ENCODE measurements around the gene SRXN1. TPM values are rescaled to one million over a fixed set of nuclear protein-coding genes. Genes with fewer than 3 reads are reported as not detected.

SRXN1 gene
- total RNA-seq, 4 donors from 2014 or later = 87.9 to 170 (median 128) TPM

DNA sequence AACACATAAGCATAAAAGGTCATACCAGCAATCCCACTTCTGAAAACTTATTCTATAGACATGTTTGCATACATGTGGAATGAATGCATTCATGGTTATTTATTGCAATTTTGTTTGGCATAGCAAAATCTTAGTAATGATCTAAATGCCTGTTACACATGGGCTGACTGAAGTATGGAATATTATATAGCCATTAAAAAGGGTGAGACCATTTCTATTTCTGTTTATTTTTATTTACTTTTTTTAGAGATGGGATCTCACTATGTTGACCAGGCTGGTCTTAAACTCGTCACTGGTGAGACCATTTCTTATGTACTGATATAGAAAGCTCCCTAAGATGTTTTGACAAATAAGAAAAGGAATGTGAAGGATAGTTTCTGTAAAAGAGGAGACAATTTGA, 36.9 kb upstream of the SRXN1 start:
- intact Hi-C loops (cut with DNase I; ENCODE audit: low total_unique reads) (no loop called here), in situ Hi-C loops (cut with MboI; ENCODE audit: low sequenced_read_pairs in 4 of 4) (no loop called here)
- H3K27ac ChIP-seq = no peak overlapping the region
- TF ChIP-seq POLR2A (IDR thresholded peaks at IDR 0.05) = no peak
- TF ChIP-seq, protein P1, sequence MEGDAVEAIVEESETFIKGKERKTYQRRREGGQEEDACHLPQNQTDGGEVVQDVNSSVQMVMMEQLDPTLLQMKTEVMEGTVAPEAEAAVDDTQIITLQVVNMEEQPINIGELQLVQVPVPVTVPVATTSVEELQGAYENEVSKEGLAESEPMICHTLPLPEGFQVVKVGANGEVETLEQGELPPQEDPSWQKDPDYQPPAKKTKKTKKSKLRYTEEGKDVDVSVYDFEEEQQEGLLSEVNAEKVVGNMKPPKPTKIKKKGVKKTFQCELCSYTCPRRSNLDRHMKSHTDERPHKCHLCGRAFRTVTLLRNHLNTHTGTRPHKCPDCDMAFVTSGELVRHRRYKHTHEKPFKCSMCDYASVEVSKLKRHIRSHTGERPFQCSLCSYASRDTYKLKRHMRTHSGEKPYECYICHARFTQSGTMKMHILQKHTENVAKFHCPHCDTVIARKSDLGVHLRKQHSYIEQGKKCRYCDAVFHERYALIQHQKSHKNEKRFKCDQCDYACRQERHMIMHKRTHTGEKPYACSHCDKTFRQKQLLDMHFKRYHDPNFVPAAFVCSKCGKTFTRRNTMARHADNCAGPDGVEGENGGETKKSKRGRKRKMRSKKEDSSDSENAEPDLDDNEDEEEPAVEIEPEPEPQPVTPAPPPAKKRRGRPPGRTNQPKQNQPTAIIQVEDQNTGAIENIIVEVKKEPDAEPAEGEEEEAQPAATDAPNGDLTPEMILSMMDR (IDR thresholded peaks at IDR 0.05 in 4 of 5, conservative IDR thresholded peaks at IDR 0.05 in 1 of 5) = no peak
- no peak for DNase-seq
- H3K4me3 ChIP-seq = no peak overlapping the region
- H3K9me3 ChIP-seq = no peaks in the 10 kb centered on the region
- H3K36me3 ChIP-seq = no peaks in the 10 kb centered on the region
- no peak for ATAC-seq
- H3K27me3 ChIP-seq = no peaks in the 10 kb centered on the region
- no peaks in the 10 kb centered on the region for H3K4me1 ChIP-seq

DNA sequence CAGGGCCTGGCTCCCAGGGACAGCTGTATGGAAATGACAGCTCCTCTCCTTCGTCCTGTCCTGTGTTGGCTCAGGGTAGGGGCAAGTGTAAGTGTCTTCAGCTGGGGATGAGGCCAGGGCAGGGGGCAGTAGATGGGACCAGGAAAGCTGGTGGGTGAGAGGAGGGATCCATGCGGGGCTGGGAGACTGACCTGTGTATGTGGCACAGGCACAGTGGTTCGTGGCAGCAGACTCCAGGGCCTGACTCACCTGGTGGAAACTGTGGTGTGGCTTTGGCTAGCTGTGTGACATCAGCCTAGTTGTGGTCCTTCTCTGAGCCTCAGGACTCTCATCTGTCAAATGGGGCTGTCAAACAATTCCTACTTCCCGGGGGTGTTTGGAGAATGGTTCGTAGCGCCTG, 36.3 kb upstream of the SRXN1 start:
- Histone ChIP-seq H3K4me1 (no peaks in the 10 kb centered on the region), H3K9me3 (no peaks in the 10 kb centered on the region), H3K27ac (no peak overlapping the region), H3K4me3 (no peak overlapping the region), H3K27me3 (no peaks in the 10 kb centered on the region), H3K36me3 (no peaks in the 10 kb centered on the region)
- DNase-seq = no peak
- TF ChIP-seq POLR2A (IDR thresholded peaks at IDR 0.05) = no peak
- TF ChIP-seq, protein P1 (IDR thresholded peaks at IDR 0.05 in 4 of 5, conservative IDR thresholded peaks at IDR 0.05 in 1 of 5) = no peak
- intact Hi-C loops (cut with DNase I; ENCODE audit: low total_unique reads) = no loop called here
- in situ Hi-C loops (cut with MboI; ENCODE audit: low sequenced_read_pairs in 4 of 4) = no loop called here
- no peak for ATAC-seq

DNA sequence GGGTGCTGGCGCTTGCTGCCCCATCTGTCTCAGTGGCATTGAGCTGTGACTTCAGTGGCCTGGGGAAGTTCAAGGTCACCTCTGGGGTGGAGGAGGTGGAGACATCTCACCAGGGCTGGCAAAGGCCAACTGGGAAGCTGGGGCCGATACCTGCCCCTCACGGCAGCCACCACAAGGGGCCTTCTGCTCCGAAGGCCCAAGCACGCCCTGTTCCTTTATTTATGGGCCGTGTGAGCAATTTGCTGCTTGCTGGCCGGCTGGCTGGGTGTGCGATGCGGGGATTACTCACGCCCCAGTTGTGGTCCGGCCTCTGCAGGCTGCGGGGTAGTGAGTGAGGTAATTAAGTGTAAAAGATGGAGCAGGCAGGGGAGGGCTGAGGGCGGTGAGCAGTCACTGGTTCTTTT, 35.8 kb upstream of the SRXN1 start:
- Histone ChIP-seq H3K4me3 (no peak overlapping the region), H3K4me1 (no peaks in the 10 kb centered on the region), H3K27ac (no peak overlapping the region), H3K27me3 (no peaks in the 10 kb centered on the region), H3K36me3 (no peaks in the 10 kb centered on the region), H3K9me3 (no peaks in the 10 kb centered on the region)
- intact Hi-C loops (cut with DNase I; ENCODE audit: low total_unique reads) = no loop called here
- DNase-seq = no peak
- TF ChIP-seq POLR2A (IDR thresholded peaks at IDR 0.05) = no peak
- TF ChIP-seq, protein P1 (IDR thresholded peaks at IDR 0.05 in 4 of 5, conservative IDR thresholded peaks at IDR 0.05 in 1 of 5) = no peak
- no peak for ATAC-seq
- in situ Hi-C loops (cut with MboI; ENCODE audit: low sequenced_read_pairs in 4 of 4) = no loop called here

DNA sequence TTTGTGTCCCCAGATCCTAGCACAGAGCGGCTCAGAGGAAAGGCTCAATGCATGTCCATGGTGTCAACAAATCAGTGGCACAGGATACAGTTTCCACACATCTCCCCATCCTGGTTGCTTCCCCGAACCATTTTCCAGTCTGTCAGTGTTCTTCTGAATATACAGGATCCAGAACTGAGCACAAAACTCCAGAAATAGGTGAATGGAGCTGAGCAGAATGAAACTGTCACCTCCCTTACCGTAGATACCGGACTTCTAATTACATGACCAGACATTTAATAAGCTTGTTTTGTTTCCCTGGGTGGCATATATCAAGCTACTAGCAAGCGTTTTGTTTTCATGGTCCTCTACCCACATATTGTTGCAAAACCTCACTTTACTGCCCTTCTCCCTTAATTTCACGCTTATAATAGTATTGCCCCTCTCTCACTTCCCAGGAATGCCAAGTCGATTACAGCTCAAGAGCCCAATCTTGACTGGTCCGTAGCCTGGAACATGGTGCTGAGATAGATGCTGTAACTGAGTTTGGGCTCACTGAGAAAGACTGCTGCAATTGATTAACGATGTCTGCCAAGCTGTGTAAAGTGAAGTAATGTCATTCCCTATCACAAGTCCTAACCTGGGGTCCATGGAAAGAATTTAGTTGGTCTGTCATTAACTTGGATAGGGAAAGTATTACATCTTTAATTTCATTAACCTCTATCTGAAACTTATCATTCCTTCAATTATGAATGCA, 34.6 kb upstream of the SRXN1 start:
- intact Hi-C loops (cut with DNase I; ENCODE audit: low total_unique reads) = no loop called here
- ATAC-seq (no peak), DNase-seq (no peak)
- no peak overlapping the region for H3K4me3 ChIP-seq
- TF ChIP-seq, protein P1 (IDR thresholded peaks at IDR 0.05 in 4 of 5, conservative IDR thresholded peaks at IDR 0.05 in 1 of 5) = no peak
- TF ChIP-seq POLR2A (IDR thresholded peaks at IDR 0.05) = no peak
- no peaks in the 10 kb centered on the region for H3K36me3 ChIP-seq
- H3K4me1 ChIP-seq = no peaks in the 10 kb centered on the region
- in situ Hi-C loops (cut with MboI; ENCODE audit: low sequenced_read_pairs in 4 of 4) = no loop called here
- H3K27ac ChIP-seq = no peak overlapping the region
- peaks cover 0 to 5% (median 2%) of the 10 kb centered on the region in 3 donors for H3K27me3 ChIP-seq
- no peaks in the 10 kb centered on the region for H3K9me3 ChIP-seq
